Stimulated activated CD8-positive, alpha-beta memory T cell treated with anti-CD3 and anti-CD28 coated beads, Interleukin-7, amount 100 ng/mL, for 48 hours (primary cell): ENCODE results near the gene EGLN3.

Source experiments
- DNase-seq, 2 donors: peaks; one replicate each; pipeline ENCODE4 v3.0.0-alpha.2; 2020; ENCODE audit warnings: low read depth in 1 of 2; ENCODE audit errors: extremely low read depth in 1 of 2

The EGLN3 gene

DNA sequence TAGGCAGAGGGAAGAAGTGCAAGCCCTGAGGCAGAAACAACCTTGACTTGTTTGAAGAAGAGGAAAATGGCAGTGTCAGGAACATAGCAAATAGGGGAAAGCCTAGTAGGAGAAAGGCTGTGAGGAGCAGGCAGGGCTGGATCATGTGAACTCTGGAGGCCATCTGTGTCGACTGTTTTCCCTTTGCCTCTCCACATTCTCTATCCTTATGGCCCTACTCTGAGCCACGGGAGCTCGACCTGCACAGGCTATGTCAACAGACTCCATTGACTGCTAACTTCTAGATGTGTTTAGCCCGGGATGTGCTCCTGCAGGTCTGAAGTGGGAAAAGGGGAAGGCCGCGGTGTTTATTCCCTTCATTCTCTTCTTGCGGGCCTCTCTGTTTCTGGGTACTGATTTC, 35.2 kb downstream of the EGLN3 start:
- no peak for DNase-seq

DNA sequence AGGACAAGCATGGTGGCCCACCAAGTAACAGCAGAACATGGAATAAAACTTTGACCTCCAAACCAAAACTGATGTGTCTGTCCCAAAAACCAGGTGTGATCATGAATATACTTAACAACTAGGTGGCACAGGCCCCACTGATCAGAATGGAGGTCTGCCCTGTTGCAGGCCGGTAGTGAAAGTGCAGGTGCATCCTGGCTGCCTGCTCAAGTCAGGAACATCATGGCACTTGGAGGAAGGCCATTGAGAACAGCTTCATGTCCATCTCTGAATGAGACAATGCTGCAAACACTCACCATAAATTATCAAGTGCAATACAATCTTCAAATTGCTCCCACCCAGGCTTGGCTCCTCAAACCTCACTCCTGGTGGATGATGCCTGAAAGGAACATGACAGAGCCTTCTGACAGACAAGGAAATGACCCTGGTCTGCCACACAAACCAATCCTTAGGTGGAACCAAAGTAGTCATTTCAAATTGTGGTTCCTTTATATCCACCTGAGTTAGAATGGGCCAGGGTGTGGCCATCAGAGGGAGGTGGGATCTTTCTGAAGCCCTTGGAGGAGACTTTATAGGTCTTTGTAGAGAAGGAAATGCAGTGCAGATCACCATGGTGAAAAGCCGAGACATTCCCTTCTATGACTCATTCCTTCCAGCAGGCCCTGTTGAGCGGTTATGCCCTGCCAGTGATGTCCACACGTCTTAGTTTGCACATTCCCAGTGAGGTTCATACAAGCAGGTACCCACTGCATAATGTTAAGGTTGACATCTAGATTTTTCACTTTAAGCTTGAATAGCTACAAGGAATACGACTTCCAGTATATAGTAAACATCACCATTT, 36.0 kb downstream of the EGLN3 start:
- no peak for DNase-seq

DNA sequence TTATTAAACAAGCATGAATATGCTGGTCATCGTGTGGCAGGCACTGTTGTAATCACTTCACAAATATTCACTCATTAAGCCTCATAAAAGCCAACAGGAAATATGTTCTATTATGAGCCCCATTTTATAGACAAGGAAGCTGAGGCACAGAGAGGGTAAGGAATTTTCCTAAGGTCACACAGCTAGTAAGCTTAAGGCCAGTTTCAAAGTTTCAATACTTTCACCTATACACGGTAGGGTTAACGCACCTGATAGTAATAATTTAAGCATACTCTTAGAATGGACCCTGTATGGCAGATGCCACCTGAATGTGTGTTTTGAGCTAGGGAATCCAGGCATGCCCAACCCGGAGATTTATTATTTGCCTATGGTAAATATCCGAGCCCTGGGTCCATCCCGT, 39.8 kb downstream of the EGLN3 start:
- DNase-seq = no peak

DNA sequence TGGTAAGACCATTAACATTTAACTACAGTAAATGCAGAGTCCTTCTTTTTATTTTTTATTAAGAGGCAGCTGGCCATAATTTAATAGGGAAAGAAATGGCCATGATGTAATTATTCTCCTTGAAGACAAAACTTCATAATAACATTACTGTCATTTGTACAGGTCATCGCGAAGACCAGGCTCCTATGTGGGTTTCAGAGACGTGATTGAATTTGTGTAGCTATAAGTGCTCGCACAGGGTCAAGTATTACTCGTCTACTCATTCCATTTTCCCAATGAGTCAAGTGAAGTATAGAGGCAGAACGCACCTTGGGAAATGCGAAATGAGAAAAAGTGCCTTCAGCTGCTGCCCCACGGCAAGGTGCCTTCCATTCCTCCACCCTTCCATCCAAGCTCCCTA, 40.4 kb downstream of the EGLN3 start:
- no peak for DNase-seq

DNA sequence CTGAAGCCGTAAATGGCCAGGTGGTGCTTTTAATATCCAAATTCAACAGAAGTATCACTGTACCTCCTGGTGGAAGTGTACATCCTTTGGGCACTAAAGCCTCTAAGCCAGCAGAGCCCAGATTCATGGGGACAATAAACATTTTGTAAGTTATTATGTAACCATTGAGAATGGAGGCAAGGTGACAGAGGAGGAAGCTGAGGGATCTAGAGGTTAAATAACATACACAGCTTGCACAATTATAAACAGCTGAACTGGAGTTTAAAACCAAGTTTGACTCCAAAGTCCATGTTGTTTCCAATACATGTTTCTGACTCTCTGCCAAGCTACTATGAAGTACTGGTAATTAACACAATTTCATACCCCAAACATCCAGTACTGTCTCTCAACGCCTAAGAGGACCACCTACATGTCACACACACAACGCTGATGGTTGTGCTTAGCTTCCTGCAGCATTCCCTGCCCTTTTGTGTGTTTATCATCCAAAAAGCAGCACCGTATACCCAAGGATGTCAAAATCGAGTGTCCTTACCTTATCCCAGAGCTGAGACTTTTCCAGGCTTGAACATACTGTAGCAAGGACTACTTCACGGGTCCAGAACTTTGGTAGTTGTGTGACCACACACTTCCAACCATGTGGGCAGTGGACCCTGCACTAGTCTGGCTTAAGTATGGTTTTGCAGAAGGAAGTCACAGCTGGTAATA, 41.3 kb downstream of the EGLN3 start:
- DNase-seq = no peak

DNA sequence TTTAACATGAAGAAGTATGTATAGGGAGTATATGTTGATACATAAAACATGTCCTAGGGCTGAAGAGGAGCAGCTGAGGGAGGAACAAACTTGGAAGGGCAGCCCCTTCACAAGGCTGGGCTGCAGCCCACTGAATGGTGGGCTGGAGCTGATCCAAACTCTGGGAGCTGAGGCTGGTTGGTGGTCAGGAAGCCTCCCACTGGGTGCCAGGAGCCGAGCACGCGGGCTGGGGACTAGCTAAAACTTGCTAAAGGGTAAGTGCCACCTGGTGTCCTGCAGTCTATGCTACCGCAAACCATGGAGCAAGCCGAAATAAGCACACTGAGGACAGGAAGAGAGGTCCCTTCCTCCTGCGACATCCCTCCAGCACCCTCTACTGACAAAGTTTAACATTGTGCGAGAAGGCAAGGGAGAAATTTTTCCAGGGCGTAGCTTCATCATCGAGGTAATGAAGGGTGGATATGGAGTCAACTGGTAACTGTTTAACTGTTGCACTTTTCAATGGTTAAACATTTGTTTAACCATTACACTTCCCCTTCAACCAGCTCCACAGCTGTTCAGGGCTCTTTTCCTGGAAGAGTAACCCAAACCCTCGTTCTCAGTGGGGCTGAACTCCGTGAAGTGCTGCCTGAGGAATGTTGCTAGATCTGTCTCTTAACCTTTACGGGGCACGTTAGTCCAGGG, 42.2 kb downstream of the EGLN3 start:
- no peak for DNase-seq

DNA sequence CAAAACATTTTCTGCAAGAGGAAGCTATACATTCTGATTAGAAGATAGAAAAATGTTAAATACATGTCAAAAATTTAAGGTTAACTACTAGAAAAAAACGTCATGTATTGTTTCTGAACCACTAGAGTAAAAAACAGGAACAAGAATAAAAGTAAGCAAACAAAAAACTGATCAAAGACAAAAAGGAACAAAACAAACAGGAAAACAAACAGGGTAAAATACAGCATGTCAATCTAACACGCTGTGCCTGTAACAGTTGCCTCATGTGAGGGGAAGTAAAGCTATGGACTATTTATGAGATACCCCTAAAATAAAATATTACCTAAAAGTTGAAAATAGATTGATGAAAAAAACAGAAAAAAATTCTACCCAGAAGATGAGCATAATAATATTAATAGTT, 43.9 kb downstream of the EGLN3 start:
- no peak for DNase-seq

DNA sequence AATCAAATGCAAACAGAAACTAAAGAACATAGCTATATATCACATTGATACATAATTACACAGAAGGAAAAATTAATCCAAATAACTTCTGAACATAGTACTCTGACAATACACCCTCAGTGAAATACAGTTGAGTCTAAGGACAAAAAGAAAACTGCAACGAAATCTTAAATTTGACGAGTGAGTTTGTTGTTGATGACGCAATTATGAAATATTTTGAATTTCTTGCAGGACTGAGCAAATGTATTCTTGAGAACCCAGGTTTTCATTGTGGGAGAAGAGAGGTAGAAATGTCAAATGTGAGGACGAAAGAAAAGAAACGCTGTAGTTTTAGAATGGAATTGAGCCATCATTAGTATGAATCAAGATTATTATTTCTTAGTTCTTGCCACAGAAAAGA, 46.3 kb downstream of the EGLN3 start:
- DNase-seq = no peak

DNA sequence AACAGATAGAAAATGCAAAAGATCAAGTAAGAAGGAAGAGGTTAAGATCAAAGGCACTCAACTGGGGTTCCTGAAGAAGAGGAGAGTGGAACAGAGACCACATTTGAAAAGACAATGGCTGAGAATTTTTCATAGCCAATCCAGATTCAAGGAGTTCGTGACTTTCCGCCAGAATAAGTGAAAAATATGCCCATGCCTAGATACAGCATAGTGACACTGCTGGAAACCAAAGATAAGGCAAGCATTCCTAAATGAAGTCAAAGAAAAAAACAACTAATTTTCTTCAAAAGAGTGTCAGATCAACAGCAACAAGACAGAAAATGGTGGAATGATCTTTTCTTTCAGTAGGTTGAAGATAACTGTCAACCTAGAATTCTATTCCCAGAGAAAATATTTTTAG, 47.5 kb downstream of the EGLN3 start:
- DNase-seq = no peak

DNA sequence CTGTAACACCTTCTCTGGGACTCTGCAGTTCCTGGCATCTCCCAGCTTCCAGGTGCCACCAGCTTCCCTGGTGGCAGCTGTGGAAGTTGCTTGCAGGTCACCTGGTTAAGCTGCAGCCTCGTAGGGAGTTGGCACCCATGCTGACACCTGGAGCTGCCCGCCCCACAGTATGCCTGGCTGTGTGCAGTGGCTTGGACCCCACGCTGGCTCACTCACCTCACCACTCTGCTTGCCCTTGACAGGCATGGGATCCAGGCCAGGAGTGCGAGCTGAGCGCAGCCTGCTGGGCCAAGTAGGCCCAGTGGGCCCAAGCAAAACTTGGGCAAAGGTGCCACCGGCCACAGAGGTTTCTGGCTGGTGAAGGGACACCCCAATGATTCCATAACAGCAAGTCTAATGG, 48.5 kb downstream of the EGLN3 start:
- DNase-seq = no peak

DNA sequence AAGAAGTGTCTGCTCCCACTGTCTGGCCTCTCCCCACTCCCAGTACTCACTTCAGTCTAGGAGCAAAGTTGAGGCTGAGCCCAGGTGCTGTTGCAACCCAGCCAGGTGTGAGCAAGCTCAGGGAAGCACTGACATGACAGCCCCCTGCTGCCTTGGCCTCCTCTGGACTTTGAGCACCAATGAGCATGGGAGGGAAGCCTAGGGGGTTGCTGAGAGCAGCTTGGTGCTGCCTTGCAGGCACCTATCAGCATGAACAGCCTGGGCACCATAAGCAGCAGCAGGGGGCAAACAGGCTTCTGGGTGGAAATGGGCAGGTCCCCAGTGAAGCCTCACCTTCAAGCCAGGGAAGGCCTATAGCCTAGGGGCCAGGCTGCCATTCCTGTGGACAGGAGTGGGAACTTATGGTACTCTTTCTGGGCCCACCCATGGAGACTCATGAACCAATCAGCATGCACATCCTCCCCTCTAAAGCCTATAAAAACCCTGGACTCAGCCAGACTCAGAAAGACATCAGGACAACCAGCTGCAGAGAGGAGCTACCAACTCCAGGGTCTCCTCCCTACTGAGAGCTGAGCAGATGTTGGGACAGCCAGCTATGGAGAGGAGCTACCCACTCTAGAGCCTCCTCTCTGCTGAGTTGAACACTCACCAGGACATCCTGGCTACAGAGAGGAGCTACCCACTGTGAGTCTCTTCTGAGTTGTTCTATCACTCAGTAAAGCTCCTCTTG, 49.3 kb downstream of the EGLN3 start:
- DNase-seq = no peak

DNA sequence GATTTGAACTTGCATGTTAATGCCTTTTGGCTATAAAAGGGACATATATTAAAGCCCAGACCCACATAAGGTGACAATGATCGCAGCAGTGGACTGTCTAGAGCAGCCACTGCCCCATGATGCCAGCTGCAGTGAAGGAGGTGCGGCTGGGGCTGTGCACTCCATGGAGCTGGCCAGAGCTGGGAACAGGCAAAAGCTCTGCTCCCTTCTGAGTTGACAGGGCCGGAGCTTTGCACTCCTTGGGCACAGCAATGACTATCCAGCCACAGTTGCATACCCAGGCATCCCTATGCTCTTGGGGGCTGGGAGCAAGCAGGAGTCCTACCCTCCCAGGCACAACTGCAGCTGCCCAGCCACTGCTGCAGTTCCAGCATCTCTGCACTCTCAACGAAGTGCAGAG, 50.2 kb downstream of the EGLN3 start:
- DNase-seq = no peak

DNA sequence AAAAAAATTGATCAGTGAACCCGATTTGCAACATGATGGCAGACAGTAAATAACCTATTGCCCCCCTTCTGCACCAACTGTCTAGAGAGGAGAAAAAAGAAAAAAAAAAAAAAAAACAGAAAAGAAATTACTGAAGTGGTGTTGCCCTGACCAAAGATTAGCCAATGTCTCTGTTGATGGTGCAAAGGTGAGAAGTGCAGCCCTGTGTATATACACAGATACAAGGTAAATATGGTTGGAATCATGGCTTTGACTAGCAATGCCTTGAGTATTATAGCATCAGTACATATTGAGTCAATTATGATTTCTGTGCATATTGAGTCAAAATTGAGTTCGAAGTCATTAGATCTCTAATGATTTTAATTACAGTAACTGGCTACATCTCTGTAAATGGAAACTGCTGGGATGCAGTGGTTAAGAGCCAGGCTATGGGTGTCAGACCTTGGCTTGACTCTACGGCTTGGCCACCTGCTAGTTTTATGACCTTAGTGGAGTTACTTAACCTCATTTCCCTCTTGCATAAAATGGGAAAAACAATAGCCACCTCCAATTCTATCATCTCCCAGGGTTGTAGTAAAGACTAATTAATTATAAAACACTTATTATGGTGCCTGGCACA, 51.0 kb downstream of the EGLN3 start:
- no peak for DNase-seq

DNA sequence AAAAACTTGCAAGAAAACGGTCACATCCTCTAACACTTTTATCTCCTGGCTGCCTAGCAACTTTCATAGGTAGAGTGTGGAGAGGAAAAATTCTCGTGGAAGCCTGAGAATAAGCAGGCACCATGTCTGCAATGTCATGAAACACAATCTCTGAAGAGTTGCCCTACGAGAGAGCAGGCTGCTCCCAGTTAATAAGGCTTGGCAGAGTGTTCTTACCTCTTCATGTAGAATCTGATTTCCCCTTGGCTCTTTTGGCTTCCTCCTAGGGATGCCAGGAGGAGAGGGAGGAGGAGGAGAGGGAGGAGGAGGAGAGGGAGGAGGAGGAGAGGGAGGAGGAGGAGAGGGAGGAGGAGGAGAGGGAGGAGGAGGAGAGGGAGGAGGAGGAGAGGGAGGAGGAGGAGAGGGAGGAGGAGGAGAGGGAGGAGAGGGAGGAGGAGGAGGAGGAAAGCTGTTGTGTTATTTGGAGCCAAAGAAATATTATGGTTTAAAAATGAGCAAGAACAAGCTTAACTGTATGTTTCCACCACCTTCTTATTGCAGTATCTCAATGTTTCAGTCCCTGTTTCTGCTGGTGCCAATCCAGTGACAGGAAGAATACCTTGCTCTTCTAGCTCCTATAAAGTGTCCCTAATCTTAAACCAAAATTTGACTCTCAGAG, 52.9 kb downstream of the EGLN3 start:
- no peak for DNase-seq

DNA sequence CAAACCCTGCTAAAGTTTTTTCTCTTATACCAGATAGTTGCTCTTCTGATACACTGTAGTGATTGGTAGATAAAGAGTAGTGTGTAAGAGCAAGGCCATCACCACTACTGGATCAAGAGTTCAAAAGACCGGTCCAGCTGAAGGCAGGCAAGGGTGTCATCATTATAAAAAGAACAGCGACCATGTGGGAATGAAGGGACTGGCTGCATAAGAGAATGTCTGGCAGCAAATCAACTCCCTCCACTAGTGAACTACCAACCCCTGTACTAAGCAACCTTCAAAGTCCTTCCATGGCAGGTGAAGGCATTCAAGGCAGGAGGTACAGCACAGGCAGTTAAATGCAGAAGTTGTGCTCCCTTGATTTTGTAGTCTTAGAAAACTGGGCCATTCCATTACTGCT, 53.5 kb downstream of the EGLN3 start:
- DNase-seq = no peak

DNA sequence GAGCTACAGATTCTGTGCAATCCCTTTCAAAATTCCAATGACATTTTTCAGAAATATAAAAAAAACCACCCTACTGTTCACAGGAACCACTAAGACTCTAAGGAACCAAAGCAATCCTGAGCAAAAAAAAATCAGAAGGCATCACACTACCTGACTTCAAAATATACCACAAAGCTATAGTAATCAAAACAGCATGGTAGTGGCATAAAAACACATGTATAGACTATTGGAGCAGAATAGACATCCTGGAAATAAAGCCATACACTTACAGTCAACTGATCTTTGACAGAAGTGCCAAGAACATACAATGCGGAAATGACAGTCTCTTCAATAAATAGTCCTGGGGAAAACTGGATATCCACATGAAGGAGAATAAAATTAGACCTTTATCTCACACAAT, 56.5 kb downstream of the EGLN3 start:
- DNase-seq = no peak

DNA sequence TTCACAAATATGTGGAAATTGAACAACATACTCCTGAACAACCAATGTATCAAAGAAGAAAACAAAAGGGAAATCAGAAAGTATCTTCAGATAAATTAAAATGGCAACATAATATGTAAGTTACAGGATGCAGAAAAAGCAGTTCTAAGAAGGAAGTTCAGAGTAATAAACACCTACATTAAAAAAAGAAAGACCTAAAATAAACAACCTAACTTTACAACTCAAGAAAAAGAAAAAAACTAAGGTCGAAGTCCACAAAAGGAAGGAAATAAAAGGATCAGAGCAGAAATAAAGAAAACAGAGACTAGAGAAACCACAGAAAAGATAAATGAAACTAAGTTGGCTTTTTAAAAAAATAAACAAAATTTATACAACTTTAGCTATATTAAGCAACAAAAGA, 59.2 kb downstream of the EGLN3 start:
- DNase-seq = no peak

DNA sequence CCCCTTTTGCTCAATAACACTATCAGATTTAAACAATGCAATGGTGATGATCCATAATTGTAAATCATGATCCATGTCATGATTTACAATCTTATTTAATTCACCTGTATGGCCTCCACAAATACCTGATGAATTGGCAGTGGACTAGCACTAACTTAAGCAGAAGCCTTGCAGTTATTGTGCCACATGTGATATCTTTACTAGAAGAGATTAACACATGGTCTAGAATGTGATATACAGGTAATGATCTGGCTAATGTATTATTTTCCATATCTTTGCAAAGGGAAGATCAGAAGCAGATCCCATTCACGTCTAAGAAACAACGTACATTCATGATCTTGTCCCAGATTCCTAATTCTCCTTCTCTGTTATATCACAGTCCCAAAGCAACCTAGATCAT, 66.0 kb downstream of the EGLN3 start:
- no peak for DNase-seq

DNA sequence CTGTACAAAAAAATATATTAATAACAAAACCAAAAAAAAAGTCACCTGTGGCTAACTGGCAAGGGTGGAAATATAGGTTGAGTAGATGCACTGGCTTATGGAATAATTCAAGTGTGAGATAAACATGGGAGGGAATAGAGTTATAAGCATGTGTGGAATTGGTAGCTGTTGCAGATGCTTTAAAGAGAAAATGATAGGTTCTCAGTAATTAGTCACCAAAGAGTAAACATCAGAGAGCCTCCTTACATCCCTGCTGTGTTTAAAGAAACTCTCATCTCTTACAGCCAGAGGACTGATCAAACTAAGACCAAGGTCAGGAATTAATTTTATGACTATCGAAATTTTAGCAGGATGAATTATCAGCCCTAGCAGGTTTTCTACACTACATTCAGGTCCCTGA, 70.5 kb downstream of the EGLN3 start:
- no peak for DNase-seq

DNA sequence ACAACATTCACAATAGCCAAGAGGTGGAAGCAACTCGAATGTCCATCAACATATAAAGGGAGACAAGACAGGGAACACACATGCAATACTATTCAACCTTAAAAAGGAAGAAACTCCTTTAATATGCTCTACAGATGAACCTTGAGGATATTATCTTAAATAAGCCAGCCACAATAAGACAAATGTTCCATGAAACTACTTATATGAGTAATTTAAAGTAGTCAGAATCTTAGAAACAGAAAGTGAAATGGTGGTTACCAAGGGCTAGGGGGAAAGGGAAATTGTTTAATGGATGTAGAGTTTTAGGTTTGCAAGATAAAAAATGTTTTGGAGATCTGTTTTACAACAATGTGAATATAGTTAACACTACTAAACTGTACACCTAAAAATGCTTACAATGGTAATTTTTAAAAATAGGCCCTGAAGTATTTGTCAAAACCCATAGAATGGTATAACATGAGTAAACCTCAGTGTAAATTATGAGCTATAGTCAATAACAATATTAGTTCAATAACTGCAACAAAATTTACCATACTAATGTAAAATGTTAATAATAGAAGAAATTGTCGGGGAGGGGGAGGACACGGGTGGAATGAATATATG, 71.1 kb downstream of the EGLN3 start:
- DNase-seq = no peak
